A673 (cell line): ENCODE results near the gene THEM5.
"Not testable (repeated sequence)": the region's sequence is repeated elsewhere in the genome, so short reads cannot be mapped to it uniquely, and the experiment has no call there.

Experiments
- EZH2 ChIP-seq: fragments of 200-600 bp; sonication (generic); IDR thresholded peaks from 2 replicates; pipeline ENCODE4 v1.6.1; 2017; ENCODE audit warnings: borderline replicate concordance, low read depth, mild to moderate bottlenecking, mixed read lengths, antibody characterized with exemption, low read length; ENCODE audit not compliant: poor library complexity, severe bottlenecking
- TF ChIP-seq, protein P1 (sequence below): fragments of 300-800, 200-600 bp; sonication (generic); conservative IDR thresholded peaks from 2 replicates; pipeline ENCODE4 v1.5.1; 2017; ENCODE audit warnings: low read depth, mild to moderate bottlenecking, antibody characterized with exemption, low read length, moderate library complexity, mixed read lengths

DNA sequence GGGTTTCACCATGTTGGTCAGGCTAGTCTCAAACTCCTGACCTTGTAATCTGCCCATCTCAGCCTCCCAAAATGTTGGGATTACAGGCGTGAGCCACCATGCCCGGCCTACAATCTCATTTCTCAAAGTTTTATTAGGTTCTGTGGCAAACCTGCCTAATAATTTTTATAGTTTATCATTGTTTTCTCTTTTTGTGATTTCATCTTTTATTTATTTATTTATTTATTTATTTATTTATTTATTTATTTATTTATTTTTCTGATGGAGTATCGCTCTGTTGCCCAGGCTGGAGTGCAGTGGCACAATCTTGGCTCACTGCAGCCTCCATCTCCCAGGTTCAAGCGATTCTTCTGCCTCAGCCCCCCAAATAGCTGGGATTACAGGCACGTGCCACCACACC is 31.4 kb upstream of the THEM5 start:
- TF ChIP-seq, protein P1, sequence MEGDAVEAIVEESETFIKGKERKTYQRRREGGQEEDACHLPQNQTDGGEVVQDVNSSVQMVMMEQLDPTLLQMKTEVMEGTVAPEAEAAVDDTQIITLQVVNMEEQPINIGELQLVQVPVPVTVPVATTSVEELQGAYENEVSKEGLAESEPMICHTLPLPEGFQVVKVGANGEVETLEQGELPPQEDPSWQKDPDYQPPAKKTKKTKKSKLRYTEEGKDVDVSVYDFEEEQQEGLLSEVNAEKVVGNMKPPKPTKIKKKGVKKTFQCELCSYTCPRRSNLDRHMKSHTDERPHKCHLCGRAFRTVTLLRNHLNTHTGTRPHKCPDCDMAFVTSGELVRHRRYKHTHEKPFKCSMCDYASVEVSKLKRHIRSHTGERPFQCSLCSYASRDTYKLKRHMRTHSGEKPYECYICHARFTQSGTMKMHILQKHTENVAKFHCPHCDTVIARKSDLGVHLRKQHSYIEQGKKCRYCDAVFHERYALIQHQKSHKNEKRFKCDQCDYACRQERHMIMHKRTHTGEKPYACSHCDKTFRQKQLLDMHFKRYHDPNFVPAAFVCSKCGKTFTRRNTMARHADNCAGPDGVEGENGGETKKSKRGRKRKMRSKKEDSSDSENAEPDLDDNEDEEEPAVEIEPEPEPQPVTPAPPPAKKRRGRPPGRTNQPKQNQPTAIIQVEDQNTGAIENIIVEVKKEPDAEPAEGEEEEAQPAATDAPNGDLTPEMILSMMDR, result not testable (repeated sequence)
- not testable (repeated sequence) for TF ChIP-seq EZH2
